Mammary epithelial cell (primary cell): ENCODE results near the gene PLA2R1.

Experiments
- CTCF ChIP-seq, 2 donors: IDR thresholded peaks in 1 of 2; conservative IDR thresholded peaks in 1 of 2; 2 replicates each; pipeline ENCODE4 v1.5.1; 2011 to 2012; ENCODE audit warnings: inconsistent platforms in 2 of 2, low read length in 2 of 2, mild to moderate bottlenecking in 2 of 2, control low read depth in 1 of 2, low read depth in 1 of 2; ENCODE audit not compliant: insufficient read depth in 1 of 2; ENCODE audit errors: extremely low read depth in 1 of 2
- EZH2 ChIP-seq: IDR thresholded peaks from 2 replicates; pipeline ENCODE4 v1.6.1; 2012; ENCODE audit warnings: low read length, inconsistent platforms, borderline replicate concordance

GRCh38 chr2:159907909-159908308 is 154.5 kb downstream of the PLA2R1 start:
- TF ChIP-seq CTCF (conservative IDR thresholded peaks at IDR 0.05 in 1 of 2, IDR thresholded peaks at IDR 0.05 in 1 of 2; ENCODE audit: extremely low read depth in 1 of 2, insufficient read depth in 1 of 2, low read depth in 1 of 2, low read length in 2 of 2) (no peak), EZH2 (no peak)
